Adrenal gland (tissue), 12 donors: ENCODE data around the gene KCP. TPM values are rescaled to one million over a fixed set of nuclear protein-coding genes. Genes with fewer than 3 reads are reported as not detected.

Source experiments
- DNase-seq, 7 donors: peaks; one replicate each; pipeline ENCODE4 v3.0.0-alpha.2; 2019 to 2020
- H3K27ac ChIP-seq, 5 donors: fragments of 200-600 bp; sonication (generic) in 4 of 5; 1 replicate in 3 of 5; 2 replicates in 2 of 5; pipeline versions ENCODE4 v1.5.1 to v1.8.0; 2016 to 2020; ENCODE audit warnings: mild to moderate bottlenecking in 1 of 5
- H3K27me3 ChIP-seq: fragments of 200-600 bp; 2 replicates; pipeline ENCODE4 v1.8.0; 2021
- H3K36me3 ChIP-seq, 2 donors: fragments of 200-600 bp; replicated peaks in 1 of 2; 1 replicate in 1 of 2; 2 replicates in 1 of 2; pipeline versions ENCODE4 v1.5.1 to v1.8.0; 2018 to 2022
- H3K4me1 ChIP-seq, 2 donors: fragments of 200-600 bp; replicated peaks in 1 of 2; 1 replicate in 1 of 2; 2 replicates in 1 of 2; pipeline versions ENCODE4 v1.5.1 to v1.8.0; 2018 to 2021
- H3K4me3 ChIP-seq, 4 donors: fragments of 200-600 bp; sonication (generic) in 3 of 4; one replicate each; pipeline ENCODE4 v1.5.1; 2016 to 2018
- H3K9me3 ChIP-seq, 3 donors: fragments of 200-600 bp; sonication (generic) in 1 of 3; replicated peaks in 1 of 3; 1 replicate in 2 of 3; 2 replicates in 1 of 3; pipeline versions ENCODE4 v1.5.1 to v1.8.0; 2016 to 2021
- POLR2A ChIP-seq, 2 donors: fragments of 450-650 bp; IDR thresholded peaks; one replicate each; pipeline ENCODE4 v1.6.1; 2017; ENCODE audit warnings: antibody characterized with exemption in 2 of 2, mild to moderate bottlenecking in 2 of 2, moderate library complexity in 1 of 2
- WGBS, 4 donors: extraction: QIAGEN DNeasy Blood & Tissue Kit in 2 of 4; methylation state at CpG; one replicate each; pipeline versions ENCODE4 v1.1.5 to v1.1.7; 2013 to 2017; 5-methylcytosine and 5-hydroxymethylcytosine counted together
- intact Hi-C, 2 donors: fragments of 100-400 bp; cut with DNase I; formaldehyde crosslinking; loops; one replicate each; pipeline versions ENCODE4 v1.14.1 to v1.15.0; 2022 to 2023
- polyA plus RNA-seq, 3 donors: library from polyadenylated mRNA; stranded (reverse); fragments of 200-250 nt in 2 of 3; fragments of 350-450 nt in 1 of 3; fragmentation: Illumina TruSeq in 1 of 3; extraction: RNeasy Lipid Tissue Mini Kit (QIAGEN cat#74804) in 1 of 3; gene quantifications; one replicate each; pipeline ENCODE4 v1.2.3, GENCODE V29; 2013 to 2014
- total RNA-seq, 9 donors: library from RNA; depleted of rRNA in 4 of 9; stranded (reverse); fragments of >200 nt in 4 of 9; fragments of 120-200 nt in 1 of 9; fragmentation: NEBNext Ultra II Directional in 1 of 9; extraction: Animal tissue kit (Norgen Biotek cat#: 25700) in 1 of 9; gene quantifications; one replicate each; pipeline versions ENCODE4 v1.1.0 to v1.2.4, GENCODE V29; 2013 to 2023
- TF ChIP-seq, protein P1 (sequence below), 6 experiments: fragments of 450-650 bp in 4 of 6; fragments of 200-600 bp in 2 of 6; sonication (generic) in 1 of 6; IDR thresholded peaks; 1 replicate in 5 of 6; 2 replicates in 1 of 6; pipeline versions ENCODE4 v1.5.1 to v1.8.0; 2016 to 2021; ENCODE audit warnings: antibody characterized with exemption in 6 of 6, mild to moderate bottlenecking in 2 of 6, moderate library complexity in 1 of 6
- donor health status: healthy with polysubstance abuse.
- donor health status: Bipolar disorder and iron deficiency.
- donor health status: DM: yes; HTN: yes; CAD: no.
- donor health status: DM: no; HTN: no; CAD: no.
- donor health status: DM: no; HTN: no; CAD: no.
- donor health status: DM: yes; HTN: yes; CAD: no.

The KCP gene
- total and polyA plus RNA-seq, 12 donors: 0.11 to 8.0 (median 0.37) TPM; not detected in 3

DNA sequence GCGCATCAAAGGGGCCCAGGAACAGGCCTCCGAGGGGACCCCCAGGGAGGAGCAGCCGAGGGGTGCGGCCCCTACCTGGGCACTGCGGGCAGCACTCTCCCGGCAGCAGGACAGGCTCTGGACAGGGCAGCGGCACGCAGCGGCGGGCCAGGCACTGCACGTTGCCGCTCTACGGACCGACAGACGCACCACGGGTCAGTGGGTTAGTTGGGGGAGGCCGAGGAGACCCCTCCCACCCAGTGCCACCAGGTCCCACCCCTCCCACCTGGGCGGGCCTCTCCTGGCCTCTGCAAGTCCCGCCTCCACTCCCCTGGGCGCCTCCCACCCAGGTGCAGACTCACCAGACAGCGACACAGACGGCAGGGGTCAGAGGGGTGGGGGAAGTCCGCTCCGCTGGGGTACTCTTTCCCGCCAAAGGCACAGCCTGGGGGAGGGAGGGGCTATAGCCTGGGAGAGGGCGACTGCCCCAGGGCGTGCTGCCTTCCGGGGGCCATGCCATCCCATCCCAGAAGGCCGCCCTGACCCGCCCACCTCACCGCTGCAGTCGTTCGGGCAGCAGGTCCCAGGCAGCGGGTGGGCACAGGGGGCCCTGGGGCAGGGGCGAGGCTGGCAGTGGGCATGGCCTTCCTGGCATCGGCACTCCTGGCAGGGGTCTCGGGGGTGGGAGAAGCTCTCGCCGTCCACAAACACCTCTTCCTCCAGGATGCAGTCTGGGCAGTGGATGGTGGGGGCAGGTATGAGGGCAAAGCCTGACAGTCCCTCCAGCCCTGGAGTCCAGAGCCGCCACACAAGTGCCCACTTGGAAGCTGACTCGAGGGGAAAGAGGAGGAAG is 19.2 kb downstream of the KCP start:
- 34 to 45% (median 37%) methylated on average over 13 to 41 of the region's 41 CpGs for WGBS, 4 donors
- intact Hi-C loops: no loop called here
- no peak for DNase-seq
- no peak overlapping the region for H3K27ac ChIP-seq
- H3K9me3 ChIP-seq: no peaks in the 10 kb centered on the region
- peak overlapping the region in 1 of 4 donors; percentile 45 for H3K4me3 ChIP-seq
- peaks cover 12% of the 10 kb centered on the region for H3K27me3 ChIP-seq
- no peaks in the 10 kb centered on the region for H3K4me1 ChIP-seq
- H3K36me3 ChIP-seq: no peaks in the 10 kb centered on the region
- TF ChIP-seq POLR2A (IDR thresholded peaks at IDR 0.05): no peak
- TF ChIP-seq, protein P1, sequence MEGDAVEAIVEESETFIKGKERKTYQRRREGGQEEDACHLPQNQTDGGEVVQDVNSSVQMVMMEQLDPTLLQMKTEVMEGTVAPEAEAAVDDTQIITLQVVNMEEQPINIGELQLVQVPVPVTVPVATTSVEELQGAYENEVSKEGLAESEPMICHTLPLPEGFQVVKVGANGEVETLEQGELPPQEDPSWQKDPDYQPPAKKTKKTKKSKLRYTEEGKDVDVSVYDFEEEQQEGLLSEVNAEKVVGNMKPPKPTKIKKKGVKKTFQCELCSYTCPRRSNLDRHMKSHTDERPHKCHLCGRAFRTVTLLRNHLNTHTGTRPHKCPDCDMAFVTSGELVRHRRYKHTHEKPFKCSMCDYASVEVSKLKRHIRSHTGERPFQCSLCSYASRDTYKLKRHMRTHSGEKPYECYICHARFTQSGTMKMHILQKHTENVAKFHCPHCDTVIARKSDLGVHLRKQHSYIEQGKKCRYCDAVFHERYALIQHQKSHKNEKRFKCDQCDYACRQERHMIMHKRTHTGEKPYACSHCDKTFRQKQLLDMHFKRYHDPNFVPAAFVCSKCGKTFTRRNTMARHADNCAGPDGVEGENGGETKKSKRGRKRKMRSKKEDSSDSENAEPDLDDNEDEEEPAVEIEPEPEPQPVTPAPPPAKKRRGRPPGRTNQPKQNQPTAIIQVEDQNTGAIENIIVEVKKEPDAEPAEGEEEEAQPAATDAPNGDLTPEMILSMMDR (IDR thresholded peaks at IDR 0.05): no peak

DNA sequence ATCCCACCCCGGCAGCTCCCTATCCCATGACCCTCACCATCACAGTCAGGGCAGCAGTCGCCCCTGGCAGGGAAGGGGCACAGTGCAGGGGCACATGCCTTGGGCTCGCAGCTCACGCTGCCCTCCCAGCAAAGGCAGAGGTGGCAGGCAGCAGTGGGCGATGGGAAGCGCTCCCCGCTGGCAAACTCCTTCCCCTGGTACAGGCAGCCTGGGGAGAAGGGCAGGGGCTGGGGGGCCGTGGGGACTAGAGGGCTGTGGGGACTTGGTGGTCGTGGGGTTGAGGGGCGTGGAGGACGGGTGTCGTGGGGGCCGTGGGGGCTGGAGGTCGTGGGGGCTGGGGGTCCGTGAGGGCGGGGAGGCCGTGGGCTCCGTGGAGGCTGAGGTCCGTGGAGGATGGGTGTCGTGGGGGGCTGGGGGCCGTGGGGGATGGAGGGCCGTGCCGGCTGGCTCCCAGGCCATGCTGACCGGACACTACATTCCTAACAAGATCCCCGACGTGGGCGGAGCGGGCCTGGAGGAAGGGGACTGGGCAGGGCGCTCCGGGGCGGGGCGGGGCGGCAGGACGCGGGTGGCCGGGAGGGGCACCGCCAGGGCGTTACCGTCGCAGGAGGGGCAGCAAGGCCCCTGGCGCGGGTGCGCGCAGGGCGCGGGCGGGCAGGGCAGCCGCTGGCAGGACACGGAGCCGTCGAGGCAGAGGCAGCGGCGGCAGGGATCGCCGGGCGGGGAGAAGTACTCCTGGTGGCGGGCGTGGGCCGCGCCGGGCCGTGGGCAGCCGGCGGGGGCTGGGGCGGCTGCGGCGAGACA is 20.0 kb downstream of the KCP start:
- Histone ChIP-seq H3K27me3 (peaks cover 12% of the 10 kb centered on the region), H3K36me3 (no peaks in the 10 kb centered on the region), H3K4me3 (peak overlapping the region in 1 of 4 donors; percentile 45), H3K9me3 (no peaks in the 10 kb centered on the region), H3K27ac (no peak overlapping the region), H3K4me1 (no peaks in the 10 kb centered on the region)
- peak in 1 of 7 donors; percentile 33 for DNase-seq
- intact Hi-C loops: no loop called here
- 13 to 69% (median 30%) methylated on average over 2 to 67 of the region's 67 CpGs for WGBS, 4 donors
- TF ChIP-seq, protein P1 (IDR thresholded peaks at IDR 0.05): no peak
- no peak for TF ChIP-seq POLR2A (IDR thresholded peaks at IDR 0.05)

DNA sequence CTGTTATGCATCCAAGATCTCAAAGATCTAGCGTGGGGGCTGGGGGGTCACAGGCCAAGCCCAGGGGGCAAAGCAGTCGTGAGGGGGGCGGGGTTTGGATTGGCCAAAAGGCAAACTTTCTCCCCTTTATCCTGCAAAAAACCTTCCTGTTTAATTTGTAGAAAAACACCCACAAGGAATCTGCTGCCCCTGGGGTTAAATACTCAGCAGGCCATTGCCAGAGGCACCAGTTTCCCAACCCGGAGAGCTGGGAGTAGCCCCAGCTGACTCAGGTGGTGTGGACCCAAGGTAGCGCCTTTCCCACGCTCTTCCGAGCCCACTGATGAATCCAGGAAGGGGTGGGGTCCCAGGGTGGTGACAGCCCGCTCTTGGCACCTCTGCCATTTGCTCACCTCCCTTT is 21.4 kb downstream of the KCP start:
- DNase-seq: no peak
- Histone ChIP-seq H3K27ac (no peak overlapping the region), H3K27me3 (peaks cover 12% of the 10 kb centered on the region), H3K36me3 (no peaks in the 10 kb centered on the region), H3K4me3 (no peak overlapping the region), H3K9me3 (no peaks in the 10 kb centered on the region), H3K4me1 (no peaks in the 10 kb centered on the region)
- intact Hi-C loops: no loop called here
- no peak for TF ChIP-seq POLR2A (IDR thresholded peaks at IDR 0.05)
- TF ChIP-seq, protein P1 (IDR thresholded peaks at IDR 0.05): no peak
- WGBS, 4 donors: 62 to 71% (median 67%) methylated on average over 5 to 8 of the region's 8 CpGs

DNA sequence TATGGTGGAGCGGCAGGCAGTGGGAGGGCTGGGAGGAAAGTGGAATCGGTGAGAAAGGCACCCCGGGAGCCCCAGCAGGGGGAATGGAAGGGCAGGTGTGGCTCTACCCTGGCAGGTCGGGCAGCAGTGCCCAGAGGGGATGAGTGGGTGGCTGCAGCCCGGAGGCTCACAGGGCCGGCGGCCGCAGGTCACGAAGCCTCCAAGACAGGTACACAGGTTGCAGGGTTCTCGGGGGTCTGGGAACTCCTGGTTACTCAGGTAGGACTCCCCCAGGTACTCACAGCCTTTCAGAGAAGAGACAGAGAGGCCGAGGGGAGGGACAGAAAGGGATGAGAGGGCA is 21.8 kb downstream of the KCP start:
- intact Hi-C loops: no loop called here
- Histone ChIP-seq H3K27me3 (peaks cover 12% of the 10 kb centered on the region), H3K4me1 (no peaks in the 10 kb centered on the region)

More for the DNA sequence above, 21.8 kb downstream of the KCP start:
- TF ChIP-seq, protein P1 (IDR thresholded peaks at IDR 0.05): no peak
- TF ChIP-seq POLR2A (IDR thresholded peaks at IDR 0.05): no peak
- Histone ChIP-seq H3K27ac (no peak overlapping the region), H3K36me3 (no peaks in the 10 kb centered on the region), H3K9me3 (no peaks in the 10 kb centered on the region), H3K4me3 (no peak overlapping the region)
- DNase-seq: no peak
- 75 to 83% (median 79%) methylated on average over 7 to 11 of the region's 11 CpGs for WGBS, 4 donors
